ENCODE measurements around the gene FGA.

FGA gene

GRCh38 chr4:154584259-154584658 is 6.3 kb downstream of the FGA start:
- TF ChIP-seq RARB (CRISPR knock-in tag; IDR thresholded peaks at IDR 0.05) = no peak
- ATAC-seq = no peak

GRCh38 chr4:154583677-154584076 is 6.9 kb downstream of the FGA start:
- no peak for ATAC-seq
- TF ChIP-seq TOX (CRISPR knock-in tag; IDR thresholded peaks at IDR 0.05; ENCODE audit: borderline replicate concordance) (no peak), ZFP30 (CRISPR knock-in tag; IDR thresholded peaks at IDR 0.05) (no peak), ARNTL (CRISPR knock-in tag; IDR thresholded peaks at IDR 0.05; ENCODE audit: borderline replicate concordance, low read depth) (no peak)
- TF ChIP-seq, protein P1, sequence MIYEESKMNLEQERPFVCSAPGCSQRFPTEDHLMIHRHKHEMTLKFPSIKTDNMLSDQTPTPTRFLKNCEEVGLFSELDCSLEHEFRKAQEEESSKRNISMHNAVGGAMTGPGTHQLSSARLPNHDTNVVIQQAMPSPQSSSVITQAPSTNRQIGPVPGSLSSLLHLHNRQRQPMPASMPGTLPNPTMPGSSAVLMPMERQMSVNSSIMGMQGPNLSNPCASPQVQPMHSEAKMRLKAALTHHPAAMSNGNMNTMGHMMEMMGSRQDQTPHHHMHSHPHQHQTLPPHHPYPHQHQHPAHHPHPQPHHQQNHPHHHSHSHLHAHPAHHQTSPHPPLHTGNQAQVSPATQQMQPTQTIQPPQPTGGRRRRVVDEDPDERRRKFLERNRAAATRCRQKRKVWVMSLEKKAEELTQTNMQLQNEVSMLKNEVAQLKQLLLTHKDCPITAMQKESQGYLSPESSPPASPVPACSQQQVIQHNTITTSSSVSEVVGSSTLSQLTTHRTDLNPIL (CRISPR knock-in tag; IDR thresholded peaks at IDR 0.05; ENCODE audit: low read depth) = no peak

GRCh38 chr4:154583230-154583629 is 7.3 kb downstream of the FGA start:
- no peak for ATAC-seq
- TF ChIP-seq ESRRG (CRISPR knock-in tag; IDR thresholded peaks at IDR 0.05) (no peak), ZFP30 (CRISPR knock-in tag; IDR thresholded peaks at IDR 0.05) (no peak), ZNF70 (CRISPR knock-in tag; IDR thresholded peaks at IDR 0.05) (no peak), SNAI2 (CRISPR knock-in tag; IDR thresholded peaks at IDR 0.05) (no peak)
- TF ChIP-seq, protein P2, sequence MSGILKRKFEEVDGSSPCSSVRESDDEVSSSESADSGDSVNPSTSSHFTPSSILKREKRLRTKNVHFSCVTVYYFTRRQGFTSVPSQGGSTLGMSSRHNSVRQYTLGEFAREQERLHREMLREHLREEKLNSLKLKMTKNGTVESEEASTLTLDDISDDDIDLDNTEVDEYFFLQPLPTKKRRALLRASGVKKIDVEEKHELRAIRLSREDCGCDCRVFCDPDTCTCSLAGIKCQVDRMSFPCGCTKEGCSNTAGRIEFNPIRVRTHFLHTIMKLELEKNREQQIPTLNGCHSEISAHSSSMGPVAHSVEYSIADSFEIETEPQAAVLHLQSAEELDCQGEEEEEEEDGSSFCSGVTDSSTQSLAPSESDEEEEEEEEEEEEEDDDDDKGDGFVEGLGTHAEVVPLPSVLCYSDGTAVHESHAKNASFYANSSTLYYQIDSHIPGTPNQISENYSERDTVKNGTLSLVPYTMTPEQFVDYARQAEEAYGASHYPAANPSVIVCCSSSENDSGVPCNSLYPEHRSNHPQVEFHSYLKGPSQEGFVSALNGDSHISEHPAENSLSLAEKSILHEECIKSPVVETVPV (CRISPR knock-in tag; IDR thresholded peaks at IDR 0.05) = no peak

DNA sequence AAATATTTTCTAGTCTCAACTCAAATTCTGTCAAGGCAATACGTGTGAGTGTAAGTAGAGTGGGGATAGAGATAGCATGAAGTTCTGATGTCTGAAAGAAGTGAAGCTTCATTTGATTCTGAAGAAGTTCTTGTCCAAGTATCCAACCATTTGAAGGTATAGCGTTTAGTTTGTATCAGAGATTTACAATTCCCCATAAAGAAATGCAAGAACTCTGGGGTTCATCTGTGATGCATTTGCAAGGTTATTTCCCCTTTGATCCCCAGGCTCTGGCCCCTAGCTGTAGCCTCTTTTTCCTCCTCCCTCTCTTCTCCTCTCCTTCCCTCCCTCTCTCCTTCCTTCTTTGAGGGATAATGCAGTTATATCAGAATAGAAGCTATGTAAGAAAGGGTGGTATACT is 7.8 kb downstream of the FGA start:
- no peak for TF ChIP-seq ESRRG (CRISPR knock-in tag; IDR thresholded peaks at IDR 0.05)
- TF ChIP-seq ISL1 (CRISPR knock-in tag; IDR thresholded peaks at IDR 0.05) = no peak
- TF ChIP-seq GLIS3 (CRISPR knock-in tag; IDR thresholded peaks at IDR 0.05) = no peak
- ATAC-seq = no peak

- ATAC-seq = no peak
- TF ChIP-seq SNAI2 (CRISPR knock-in tag; IDR thresholded peaks at IDR 0.05) (no peak), ZNF8 (CRISPR knock-in tag; IDR thresholded peaks at IDR 0.05) (no peak), TCF4 (CRISPR knock-in tag; IDR thresholded peaks at IDR 0.05; ENCODE audit: borderline replicate concordance) (no peak)
- TF ChIP-seq, protein P1 (CRISPR knock-in tag; IDR thresholded peaks at IDR 0.05; ENCODE audit: low read depth) = no peak
- TF ChIP-seq, protein P3, sequence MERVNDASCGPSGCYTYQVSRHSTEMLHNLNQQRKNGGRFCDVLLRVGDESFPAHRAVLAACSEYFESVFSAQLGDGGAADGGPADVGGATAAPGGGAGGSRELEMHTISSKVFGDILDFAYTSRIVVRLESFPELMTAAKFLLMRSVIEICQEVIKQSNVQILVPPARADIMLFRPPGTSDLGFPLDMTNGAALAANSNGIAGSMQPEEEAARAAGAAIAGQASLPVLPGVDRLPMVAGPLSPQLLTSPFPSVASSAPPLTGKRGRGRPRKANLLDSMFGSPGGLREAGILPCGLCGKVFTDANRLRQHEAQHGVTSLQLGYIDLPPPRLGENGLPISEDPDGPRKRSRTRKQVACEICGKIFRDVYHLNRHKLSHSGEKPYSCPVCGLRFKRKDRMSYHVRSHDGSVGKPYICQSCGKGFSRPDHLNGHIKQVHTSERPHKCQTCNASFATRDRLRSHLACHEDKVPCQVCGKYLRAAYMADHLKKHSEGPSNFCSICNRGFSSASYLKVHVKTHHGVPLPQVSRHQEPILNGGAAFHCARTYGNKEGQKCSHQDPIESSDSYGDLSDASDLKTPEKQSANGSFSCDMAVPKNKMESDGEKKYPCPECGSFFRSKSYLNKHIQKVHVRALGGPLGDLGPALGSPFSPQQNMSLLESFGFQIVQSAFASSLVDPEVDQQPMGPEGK (CRISPR knock-in tag; IDR thresholded peaks at IDR 0.05; ENCODE audit: borderline replicate concordance) = no peak
These were observed 10.6 kb downstream of the FGA start for GRCh38 chr4:154579927-154580326.

GRCh38 chr4:154578919-154579318 is 11.6 kb downstream of the FGA start:
- TF ChIP-seq ESRRG (CRISPR knock-in tag; IDR thresholded peaks at IDR 0.05) (no peak), ZC3H10 (CRISPR knock-in tag; IDR thresholded peaks at IDR 0.05) (no peak), ZNF70 (CRISPR knock-in tag; IDR thresholded peaks at IDR 0.05) (no peak), TOX (CRISPR knock-in tag; IDR thresholded peaks at IDR 0.05; ENCODE audit: borderline replicate concordance) (no peak), ZNF8 (CRISPR knock-in tag; IDR thresholded peaks at IDR 0.05) (no peak), RARB (CRISPR knock-in tag; IDR thresholded peaks at IDR 0.05) (no peak), CSDC2 (CRISPR knock-in tag; IDR thresholded peaks at IDR 0.05) (no peak), BACH2 (CRISPR knock-in tag; IDR thresholded peaks at IDR 0.05; ENCODE audit: borderline replicate concordance) (no peak), TSHZ2 (CRISPR knock-in tag; IDR thresholded peaks at IDR 0.05) (no peak), SNAI2 (CRISPR knock-in tag; IDR thresholded peaks at IDR 0.05) (no peak), ISL1 (CRISPR knock-in tag; IDR thresholded peaks at IDR 0.05) (no peak), ZFP3 (CRISPR knock-in tag; IDR thresholded peaks at IDR 0.05) (no peak), ZFP30 (CRISPR knock-in tag; IDR thresholded peaks at IDR 0.05) (no peak), OSR1 (CRISPR knock-in tag; IDR thresholded peaks at IDR 0.05) (no peak)
- TF ChIP-seq, protein P3 (CRISPR knock-in tag; IDR thresholded peaks at IDR 0.05; ENCODE audit: borderline replicate concordance) = no peak
- ATAC-seq = no peak

Measured in SK-N-SH treated with all-trans-retinoic acid at 6 μM for 48 hours (cell line).